Ovary (tissue), 3 donors: ENCODE data around the gene ADRA2C.

Experiments used
- EP300 ChIP-seq: sonication (generic); formaldehyde crosslinking; IDR thresholded peaks from one replicate; pipeline ENCODE4 v1.6.1; 2017; ENCODE audit warnings: antibody characterized with exemption
- POLR2A ChIP-seq: fragments of 450-650 bp; IDR thresholded peaks from one replicate; pipeline ENCODE4 v1.6.1; 2017; ENCODE audit warnings: antibody characterized with exemption, mild to moderate bottlenecking, moderate library complexity
- TF ChIP-seq, protein P1 (sequence below), 3 donors: fragments of 450-650 bp in 2 of 3; fragments of 200-600 bp in 1 of 3; IDR thresholded peaks; one replicate each; pipeline versions ENCODE4 v1.5.1 to v1.8.0; 2016 to 2022; ENCODE audit warnings: antibody characterized with exemption in 3 of 3, mild to moderate bottlenecking in 1 of 3
- donor health status: DM: no; HTN: no; CAD: no.

DNA sequence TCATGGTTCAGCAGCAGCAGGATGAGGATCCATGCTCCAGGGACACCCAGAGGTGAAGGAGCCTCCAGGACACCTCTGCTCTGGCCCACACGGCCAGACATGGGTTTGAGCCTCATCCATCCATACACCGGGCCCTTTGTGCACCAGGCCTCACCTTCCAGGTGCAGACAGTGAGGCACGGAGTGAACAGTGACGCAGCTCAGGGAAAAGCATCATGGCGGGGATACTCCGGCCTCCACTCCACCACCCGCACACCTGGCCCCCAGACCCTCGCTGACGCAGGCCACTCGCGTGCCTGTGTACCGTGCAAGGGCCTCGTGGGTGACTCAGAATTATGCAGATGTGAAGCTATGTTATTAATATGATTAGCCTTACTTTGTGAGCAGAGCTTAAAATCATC, 33.3 kb downstream of the ADRA2C start:
- TF ChIP-seq, protein P1, sequence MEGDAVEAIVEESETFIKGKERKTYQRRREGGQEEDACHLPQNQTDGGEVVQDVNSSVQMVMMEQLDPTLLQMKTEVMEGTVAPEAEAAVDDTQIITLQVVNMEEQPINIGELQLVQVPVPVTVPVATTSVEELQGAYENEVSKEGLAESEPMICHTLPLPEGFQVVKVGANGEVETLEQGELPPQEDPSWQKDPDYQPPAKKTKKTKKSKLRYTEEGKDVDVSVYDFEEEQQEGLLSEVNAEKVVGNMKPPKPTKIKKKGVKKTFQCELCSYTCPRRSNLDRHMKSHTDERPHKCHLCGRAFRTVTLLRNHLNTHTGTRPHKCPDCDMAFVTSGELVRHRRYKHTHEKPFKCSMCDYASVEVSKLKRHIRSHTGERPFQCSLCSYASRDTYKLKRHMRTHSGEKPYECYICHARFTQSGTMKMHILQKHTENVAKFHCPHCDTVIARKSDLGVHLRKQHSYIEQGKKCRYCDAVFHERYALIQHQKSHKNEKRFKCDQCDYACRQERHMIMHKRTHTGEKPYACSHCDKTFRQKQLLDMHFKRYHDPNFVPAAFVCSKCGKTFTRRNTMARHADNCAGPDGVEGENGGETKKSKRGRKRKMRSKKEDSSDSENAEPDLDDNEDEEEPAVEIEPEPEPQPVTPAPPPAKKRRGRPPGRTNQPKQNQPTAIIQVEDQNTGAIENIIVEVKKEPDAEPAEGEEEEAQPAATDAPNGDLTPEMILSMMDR (IDR thresholded peaks at IDR 0.05) = no peak
- TF ChIP-seq POLR2A (no peak), EP300 (no peak)
